DOHH2 (cell line): ENCODE measurements around the gene HOTAIR.

Experiments
- CTCF ChIP-seq: fragments of 200-600 bp; sonication (generic); IDR thresholded peaks from one replicate; pipeline ENCODE4 v1.5.1; 2014; ENCODE audit warnings: antibody characterized with exemption, mild to moderate bottlenecking, low read depth, low read length; ENCODE audit not compliant: poor library complexity, severe bottlenecking
- EZH2phosphoT487 ChIP-seq: fragments of 200-600 bp; sonication (generic); IDR thresholded peaks from 2 replicates; pipeline ENCODE4 v1.6.1; 2017; ENCODE audit warnings: borderline replicate concordance, mild to moderate bottlenecking, antibody characterized with exemption, low read length, moderate library complexity, mixed read lengths

GRCh38 chr12:53937596-53938325 lies 37.0 kb downstream of the HOTAIR start:
- TF ChIP-seq CTCF (no peak), EZH2phosphoT487 (no peak)
